H1 (cell line): Measurements from ENCODE around the gene CRTC3. TPM values are rescaled to one million over a fixed set of nuclear protein-coding genes. Genes with fewer than 3 reads are reported as not detected.

ENCODE experiments used
- CTCF ChIA-PET: fragments of 300-600 bp; sonication (Branson Sonifier 250); formaldehyde crosslinking; loops from one replicate; lab custom pipeline; 2021; ENCODE audit not compliant: partially characterized antibody; lab: Charles Lee
- POLR2A ChIA-PET: fragments of 300-600 bp; sonication (Branson Sonifier 250); formaldehyde crosslinking; loops from one replicate; lab custom pipeline; 2021; ENCODE audit warnings: inconsistent platforms; ENCODE audit not compliant: partially characterized antibody; lab: Charles Lee
- DNase-seq, 2 experiments: peaks; one replicate each; pipeline versions ENCODE4 v3.0.0 to v3.0.0-alpha.2; 2010 to 2022; ENCODE audit warnings: low spot score in 2 of 2, low read depth in 1 of 2, mixed read lengths in 1 of 2
- FAIRE-seq: peaks from 2 replicates; lab custom pipeline; 2011; peaks lifted over from hg19 to GRCh38; lab: Jason Lieb, UNC
- H2AFZ ChIP-seq: 2 replicates; pipeline ENCODE4 v1.8.1; 2012; ENCODE audit warnings: low read length, inconsistent platforms
- H2AK5ac ChIP-seq: 2 replicates; pipeline ENCODE4 v1.6.1; 2013; ENCODE audit warnings: low read depth, low read length
- H2BK120ac ChIP-seq: replicated peaks from 2 replicates; pipeline ENCODE3; 2013; ENCODE audit warnings: low read depth, low read length, inconsistent platforms
- H2BK12ac ChIP-seq: 2 replicates; pipeline ENCODE4 v1.6.1; 2013; ENCODE audit warnings: low read depth, low read length
- H2BK15ac ChIP-seq: 2 replicates; pipeline ENCODE4 v1.6.1; 2013; ENCODE audit warnings: low read length
- H2BK20ac ChIP-seq: 2 replicates; pipeline ENCODE4 v1.6.1; 2013; ENCODE audit warnings: low read length
- H2BK5ac ChIP-seq: 2 replicates; pipeline ENCODE4 v1.6.1; 2013; ENCODE audit warnings: low read depth, low read length
- H3K14ac ChIP-seq: 2 replicates; pipeline ENCODE4 v1.6.1; 2013; ENCODE audit warnings: inconsistent platforms; ENCODE audit not compliant: insufficient read length
- H3K18ac ChIP-seq: 2 replicates; pipeline ENCODE4 v1.6.1; 2013; ENCODE audit warnings: low read length; ENCODE audit errors: extremely low read depth
- H3K23ac ChIP-seq: 2 replicates; pipeline ENCODE4 v1.6.1; 2013; ENCODE audit warnings: inconsistent platforms; ENCODE audit not compliant: insufficient read length
- H3K23me2 ChIP-seq: 2 replicates; pipeline ENCODE4 v1.6.1; 2013; ENCODE audit warnings: low read depth, low read length
- H3K27ac ChIP-seq: 2 replicates; pipeline ENCODE4 v1.6.1; 2011; ENCODE audit warnings: low read depth, low read length, inconsistent platforms
- H3K27me3 ChIP-seq, 4 experiments: replicated peaks in 1 of 4; 1 replicate in 1 of 4; 2 replicates in 3 of 4; pipeline versions ENCODE4 v1.6.1 to v1.8.1; 2011 to 2013; ENCODE audit warnings: low read length in 3 of 4, mild to moderate bottlenecking in 3 of 4, inconsistent platforms in 2 of 4, mixed read lengths in 2 of 4, moderate library complexity in 1 of 4; ENCODE audit not compliant: control insufficient read depth in 3 of 4, insufficient read depth in 3 of 4; ENCODE audit errors: extremely low read depth in 1 of 4
- H3K36me3 ChIP-seq, 4 experiments: 2 replicates each; pipeline versions ENCODE4 v1.6.1 to v1.8.1; 2011 to 2013; ENCODE audit warnings: mild to moderate bottlenecking in 4 of 4, low read length in 3 of 4, moderate library complexity in 2 of 4, control low read depth in 1 of 4, inconsistent platforms in 1 of 4; ENCODE audit not compliant: insufficient read depth in 4 of 4, control insufficient read depth in 2 of 4
- H3K4ac ChIP-seq: replicated peaks from 2 replicates; pipeline ENCODE3; 2013; ENCODE audit warnings: low read length, low read depth, mixed read lengths, inconsistent platforms; ENCODE audit not compliant: insufficient read length
- H3K4me1 ChIP-seq, 4 experiments: replicated peaks in 1 of 4; 1 replicate in 1 of 4; 2 replicates in 3 of 4; pipeline versions ENCODE4 v1.6.1 to v1.8.1; 2011 to 2013; ENCODE audit warnings: low read length in 3 of 4, inconsistent platforms in 2 of 4, mixed read lengths in 1 of 4; ENCODE audit not compliant: insufficient read depth in 4 of 4, control insufficient read depth in 3 of 4
- H3K4me2 ChIP-seq, 2 experiments: 2 replicates each; pipeline versions ENCODE4 v1.6.1 to v1.8.1; 2011 to 2013; ENCODE audit warnings: low read depth in 2 of 2, low read length in 2 of 2, control low read depth in 1 of 2, inconsistent platforms in 1 of 2, mild to moderate bottlenecking in 1 of 2; ENCODE audit not compliant: insufficient read depth in 1 of 2
- H3K4me3 ChIP-seq, 4 experiments: fragments of 200-600, 300-600 bp in 1 of 4; sonication (generic), shearing (Covaris generic), sonication (Bioruptor Twin) in 1 of 4; 2 replicates each; pipeline versions ENCODE4 v1.5.1 to v1.8.1; 2011 to 2016; ENCODE audit warnings: low read length in 4 of 4, low read depth in 3 of 4, control low read depth in 2 of 4, inconsistent platforms in 2 of 4, mild to moderate bottlenecking in 2 of 4, mixed read lengths in 1 of 4, moderate library complexity in 1 of 4; ENCODE audit not compliant: insufficient read depth in 2 of 4; ENCODE audit errors: extremely low read depth in 1 of 4
- H3K56ac ChIP-seq: replicated peaks from 2 replicates; pipeline ENCODE3; 2013; ENCODE audit warnings: low read depth, mild to moderate bottlenecking, mixed read lengths, low read length, inconsistent platforms; ENCODE audit not compliant: insufficient read length
- H3K79me1 ChIP-seq: 2 replicates; pipeline ENCODE4 v1.6.1; 2013; ENCODE audit warnings: low read depth, low read length, control low read depth
- H3K79me2 ChIP-seq, 2 experiments: 2 replicates each; pipeline versions ENCODE4 v1.6.1 to v1.8.1; 2012 to 2013; ENCODE audit warnings: low read length in 2 of 2, mild to moderate bottlenecking in 2 of 2, inconsistent platforms in 1 of 2; ENCODE audit not compliant: insufficient read depth in 2 of 2, control insufficient read depth in 1 of 2
- H3K9ac ChIP-seq, 4 experiments: replicated peaks in 1 of 4; 1 replicate in 1 of 4; 2 replicates in 3 of 4; pipeline versions ENCODE4 v1.6.1 to v1.8.1; 2011 to 2013; ENCODE audit warnings: low read depth in 3 of 4, low read length in 3 of 4, control low read depth in 2 of 4, mild to moderate bottlenecking in 2 of 4, moderate library complexity in 2 of 4, inconsistent platforms in 1 of 4; ENCODE audit errors: extremely low read depth in 1 of 4
- H3K9me3 ChIP-seq, 2 experiments: 2 replicates each; pipeline versions ENCODE4 v1.6.1 to v1.8.1; 2012 to 2013; ENCODE audit warnings: mild to moderate bottlenecking in 2 of 2, moderate library complexity in 2 of 2, control low read depth in 1 of 2, inconsistent platforms in 1 of 2, low read depth in 1 of 2, low read length in 1 of 2, mixed read lengths in 1 of 2; ENCODE audit not compliant: insufficient read depth in 2 of 2
- H4K20me1 ChIP-seq, 2 experiments: replicated peaks in 1 of 2; 2 replicates each; pipeline versions ENCODE3 to v1.8.1; 2011 to 2013; ENCODE audit warnings: inconsistent platforms in 2 of 2, low read length in 2 of 2, mild to moderate bottlenecking in 1 of 2; ENCODE audit not compliant: insufficient read depth in 2 of 2, control insufficient read depth in 1 of 2
- H4K5ac ChIP-seq: 2 replicates; pipeline ENCODE4 v1.6.1; 2013; ENCODE audit warnings: low read length, low read depth, mixed read lengths, inconsistent platforms; ENCODE audit not compliant: insufficient read length
- H4K8ac ChIP-seq: 2 replicates; pipeline ENCODE4 v1.8.0; 2013; ENCODE audit warnings: mild to moderate bottlenecking, moderate library complexity, low read length, inconsistent platforms; ENCODE audit not compliant: insufficient read depth; ENCODE audit errors: extremely low read depth
- H4K91ac ChIP-seq: replicated peaks from 2 replicates; pipeline ENCODE3; 2013; ENCODE audit warnings: low read length, mixed read lengths, inconsistent platforms; ENCODE audit not compliant: insufficient read length
- WGBS, 2 experiments: shearing (Covaris generic) in 1 of 2; methylation state at CpG; one replicate each; pipeline versions ENCODE4 v1.1.6 to v1.1.7; 2013 to 2015; ENCODE audit warnings: low lambda C conversion rate in 2 of 2, mixed read lengths in 2 of 2, inconsistent platforms in 1 of 2, low coverage in 1 of 2, missing lambda C conversion rate in 1 of 2; ENCODE audit not compliant: insufficient replicate concordance in 2 of 2, insufficient coverage in 1 of 2, insufficient read length in 1 of 2; ENCODE audit errors: extremely low coverage in 1 of 2, missing lambda C conversion rate in 1 of 2; 5-methylcytosine and 5-hydroxymethylcytosine counted together
- polyA plus RNA-seq, 7 experiments: library from polyadenylated mRNA; depleted of rRNA in 3 of 7; stranded (reverse) in 5 of 7; unstranded in 2 of 7; fragments of >200 nt in 5 of 7; fragments of 200-250 nt in 2 of 7; gene quantifications; 1 replicate in 5 of 7; 2 replicates in 1 of 7; 4 replicates in 1 of 7; pipeline versions ENCODE4 v1.2.1 to v1.2.3, GENCODE V29; 2011 to 2013; ENCODE audit warnings: missing spikeins in 2 of 7, mixed read lengths in 2 of 7
- total RNA-seq: library from RNA; stranded (reverse); fragmentation: NEBNext Ultra II Directional; extraction: Animal tissue kit (Norgen Biotek cat#: 25700); gene quantifications from 2 replicates; pipeline ENCODE4 v1.2.1, GENCODE V29; 2021

CRTC3 gene
- total and polyA plus RNA-seq, 2 of the 8 experiments (the other 6 are each of a cell fraction or from before 2014, with no cell fraction given): 5.0 to 5.3 TPM

DNA sequence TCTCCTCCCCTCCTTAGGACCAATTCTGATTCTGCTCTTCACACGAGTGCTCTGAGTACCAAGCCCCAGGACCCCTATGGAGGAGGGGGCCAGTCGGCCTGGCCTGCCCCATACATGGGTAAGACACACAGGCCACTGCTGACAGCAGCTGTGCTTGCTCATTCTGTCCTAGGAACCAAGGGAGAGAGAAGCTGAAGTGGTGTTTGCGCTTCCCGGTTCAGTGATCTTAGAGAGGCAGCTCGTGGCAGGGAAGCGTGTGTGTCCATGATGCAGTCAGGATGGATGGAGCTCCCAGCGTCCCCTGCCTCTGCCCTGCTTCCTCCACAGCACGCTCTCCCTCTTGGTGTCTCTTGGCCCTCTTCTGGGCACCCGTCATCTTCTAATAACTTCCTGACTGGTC, 77.6 kb downstream of the CRTC3 start:
- Histone ChIP-seq H3K23ac (no peak overlapping the region), H2AK5ac (no peak overlapping the region), H2BK120ac (no peak overlapping the region), H3K4me1 (peaks cover 6 to 26% (median 17%) of the 10 kb centered on the region in 4 experiments), H3K9me3 (no peaks in the 10 kb centered on the region), H3K27ac (no peak overlapping the region), H2BK15ac (no peak overlapping the region), H3K4me2 (no peak overlapping the region), H4K5ac (no peak overlapping the region), H4K91ac (peak overlapping the region; percentile 37), H3K9ac (no peak overlapping the region), H3K18ac (peak overlapping the region; percentile 9; the same call in 1 of the 2 replicates), H3K23me2 (no peaks in the 10 kb centered on the region), H2BK5ac (no peak overlapping the region), H3K4ac (no peak overlapping the region), H3K27me3 (0 out of 7 replicates have a peak, but pooled peaks cover 0 to 5% (median 0%) of the 10 kb centered on the region in 4 experiments), H3K56ac (no peak overlapping the region), H2AFZ (no peak overlapping the region), H3K4me3 (no peak overlapping the region), H2BK20ac (no peak overlapping the region), H4K8ac (no peak overlapping the region), H3K36me3 (no peaks in the 10 kb centered on the region), H3K14ac (no peak overlapping the region), H4K20me1 (no peaks in the 10 kb centered on the region), H3K79me1 (no peaks in the 10 kb centered on the region), H2BK12ac (no peak overlapping the region), H3K79me2 (no peaks in the 10 kb centered on the region; a peak in 1 of 4 replicates)
- WGBS, 2 experiments: 80% methylated on average over 9 of the region's 9 CpGs; no CpG with 5 or more reads in 1 of the 2 experiments
- FAIRE-seq (no peak), DNase-seq (no peak)
- ChIA-PET CTCF (interaction anchor here (0.6 to 1.6 kb wide), 5 partner anchors 11 to 287 kb away, joined by 3 to 5 read pairs (median 3); no protein-coding TSS in a partner anchor), POLR2A (no interaction called here)
